GM18505 (cell line): Measurements from ENCODE around the gene GZMM.

Source experiments
- ATAC-seq: cut with Tn5 transposase; IDR thresholded peaks from one replicate; pipeline ENCODE4 v1.9.1; 2021; ENCODE audit not compliant: unreplicated experiment
- POLR2A ChIP-seq: IDR thresholded peaks from 4 replicates; pipeline ENCODE4 v1.6.1; 2011; ENCODE audit warnings: borderline replicate concordance; ENCODE audit not compliant: insufficient read depth, insufficient read length; ENCODE audit errors: extremely low read depth

The GZMM gene

DNA sequence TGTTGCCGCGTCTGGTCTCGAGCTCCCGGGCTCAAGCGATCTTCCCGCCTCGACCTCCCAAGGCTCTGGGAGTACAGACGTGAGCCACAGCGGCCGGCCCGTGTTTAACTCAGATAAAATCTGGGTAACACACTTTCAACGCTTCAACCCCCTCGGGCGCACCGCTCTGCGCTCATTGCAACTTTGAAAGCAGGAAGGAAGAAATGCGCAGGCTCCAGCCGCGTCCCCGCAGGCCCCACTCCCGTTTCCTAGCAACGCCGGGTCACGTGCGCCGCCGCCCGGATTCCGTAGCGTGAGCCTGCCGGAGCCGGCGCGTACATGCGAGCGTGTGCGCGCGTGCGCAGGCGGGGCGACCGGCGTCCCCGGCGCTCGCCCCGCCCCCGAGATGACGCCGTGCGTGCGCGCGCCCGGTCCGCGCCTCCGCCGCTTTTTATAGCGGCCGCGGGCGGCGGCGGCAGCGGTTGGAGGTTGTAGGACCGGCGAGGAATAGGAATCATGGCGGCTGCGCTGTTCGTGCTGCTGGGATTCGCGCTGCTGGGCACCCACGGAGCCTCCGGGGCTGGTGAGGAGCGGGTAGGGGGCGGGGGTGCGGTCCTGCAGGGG, 28.4 kb downstream of the GZMM start, which contains the start of gene BSG:
TSS of gene BSG (plus strand) at position 457 of the 603 bp plus-strand sequence. CDS start at position 496, 39 bp downstream.
- TF ChIP-seq POLR2A = peak; percentile 99
- peak; percentile 66 for ATAC-seq

DNA sequence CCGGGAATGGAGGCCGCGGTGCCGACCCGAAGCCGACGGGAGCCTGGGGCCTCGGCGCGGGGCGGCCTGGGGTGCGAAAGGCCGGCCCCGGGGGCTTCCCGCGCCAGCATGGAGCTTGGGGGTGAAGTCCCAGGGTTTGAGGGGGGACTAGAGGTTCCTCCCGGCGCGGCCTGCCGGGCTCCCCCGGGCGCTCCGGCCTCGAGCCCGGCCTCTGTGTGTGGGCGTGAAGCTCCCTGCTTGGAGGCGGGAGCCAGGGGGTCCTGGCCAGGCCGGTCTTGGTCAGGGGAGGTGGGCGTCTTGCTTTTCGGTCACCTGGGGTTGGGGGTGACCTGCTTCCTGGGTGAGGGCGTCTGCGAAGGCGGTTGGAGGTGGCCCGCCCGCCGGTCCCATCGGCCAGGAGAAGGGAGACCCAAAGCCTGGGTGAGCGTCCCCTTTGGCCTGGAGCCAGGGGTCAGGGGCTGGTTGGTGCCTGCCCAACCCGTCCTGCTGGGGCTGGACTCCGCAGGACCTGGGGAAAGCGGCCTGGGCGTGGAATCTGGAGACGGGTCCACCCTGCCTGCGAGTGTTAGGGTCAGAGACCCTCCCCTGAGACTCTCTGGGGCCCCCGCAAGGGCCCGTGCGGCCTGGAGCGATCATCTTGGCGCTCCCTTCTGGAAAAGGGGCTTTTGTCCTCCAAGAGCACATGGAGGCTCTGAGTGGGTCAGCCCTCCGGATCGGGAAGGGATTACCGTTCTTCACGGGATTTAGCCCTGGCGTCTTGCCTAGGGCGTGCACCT, 29.1 kb downstream of the GZMM start:
- ATAC-seq = no peak
- TF ChIP-seq POLR2A = no peak

DNA sequence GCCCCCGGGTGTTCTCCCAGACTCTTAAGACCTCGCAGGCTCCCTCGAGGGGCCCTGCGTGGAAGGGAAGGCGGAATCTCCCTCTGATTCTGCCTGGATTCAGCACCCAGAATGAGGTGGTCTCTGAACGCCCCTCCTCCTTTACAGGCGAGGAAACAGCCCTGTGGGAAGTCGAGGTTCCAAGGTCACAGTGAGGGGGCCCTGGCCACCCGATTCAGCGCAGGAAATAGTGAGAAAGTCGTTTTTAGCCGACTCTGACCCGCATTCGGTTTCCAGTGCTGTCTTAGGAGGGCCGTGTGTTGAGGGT, 29.6 kb downstream of the GZMM start:
- ATAC-seq = no peak
- no peak for TF ChIP-seq POLR2A

DNA sequence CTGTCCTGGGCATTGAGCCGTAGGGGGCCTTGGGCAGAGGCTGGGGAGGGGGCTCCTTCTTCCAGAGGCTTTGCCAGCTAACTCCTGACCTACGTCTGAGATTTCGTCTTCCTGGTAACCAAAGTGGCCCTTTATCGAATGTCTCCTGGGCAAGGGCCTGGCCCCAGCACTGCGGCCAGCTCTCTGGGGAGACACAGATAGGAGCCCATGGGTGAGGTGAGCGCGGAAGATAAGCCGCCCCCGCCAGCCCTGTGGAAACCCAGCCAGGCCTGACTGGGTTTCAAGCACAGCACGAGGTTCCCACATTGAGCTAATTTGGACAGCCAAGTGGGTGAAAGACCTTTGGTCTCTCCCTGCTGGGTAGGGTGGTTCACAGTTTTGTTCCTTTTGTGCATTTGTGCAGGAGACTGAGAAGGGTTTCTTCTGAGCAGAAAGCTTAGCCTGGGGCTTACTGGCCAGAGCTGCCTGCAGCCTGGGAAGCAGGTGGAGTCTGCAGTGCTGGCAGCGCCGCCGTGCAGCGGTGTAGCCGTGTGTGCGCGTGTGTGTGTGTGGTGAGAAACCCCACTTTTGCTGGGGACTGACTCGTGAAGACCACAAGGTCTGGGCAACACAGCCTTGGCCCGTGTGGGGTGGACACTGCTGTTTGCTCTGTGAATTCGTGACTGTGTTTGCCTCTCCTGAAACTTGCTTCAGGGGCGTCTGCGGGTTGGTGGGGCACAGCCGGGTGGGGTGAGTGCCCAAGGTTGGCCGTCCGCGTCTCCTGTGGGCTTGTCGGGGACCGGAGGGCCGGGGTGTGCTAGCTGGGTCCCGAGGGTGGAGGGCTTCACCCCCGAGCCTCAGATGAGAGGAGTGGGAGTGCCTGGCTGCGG, 31.0 kb downstream of the GZMM start:
- no peak for ATAC-seq
- peak; percentile 21 for TF ChIP-seq POLR2A

DNA sequence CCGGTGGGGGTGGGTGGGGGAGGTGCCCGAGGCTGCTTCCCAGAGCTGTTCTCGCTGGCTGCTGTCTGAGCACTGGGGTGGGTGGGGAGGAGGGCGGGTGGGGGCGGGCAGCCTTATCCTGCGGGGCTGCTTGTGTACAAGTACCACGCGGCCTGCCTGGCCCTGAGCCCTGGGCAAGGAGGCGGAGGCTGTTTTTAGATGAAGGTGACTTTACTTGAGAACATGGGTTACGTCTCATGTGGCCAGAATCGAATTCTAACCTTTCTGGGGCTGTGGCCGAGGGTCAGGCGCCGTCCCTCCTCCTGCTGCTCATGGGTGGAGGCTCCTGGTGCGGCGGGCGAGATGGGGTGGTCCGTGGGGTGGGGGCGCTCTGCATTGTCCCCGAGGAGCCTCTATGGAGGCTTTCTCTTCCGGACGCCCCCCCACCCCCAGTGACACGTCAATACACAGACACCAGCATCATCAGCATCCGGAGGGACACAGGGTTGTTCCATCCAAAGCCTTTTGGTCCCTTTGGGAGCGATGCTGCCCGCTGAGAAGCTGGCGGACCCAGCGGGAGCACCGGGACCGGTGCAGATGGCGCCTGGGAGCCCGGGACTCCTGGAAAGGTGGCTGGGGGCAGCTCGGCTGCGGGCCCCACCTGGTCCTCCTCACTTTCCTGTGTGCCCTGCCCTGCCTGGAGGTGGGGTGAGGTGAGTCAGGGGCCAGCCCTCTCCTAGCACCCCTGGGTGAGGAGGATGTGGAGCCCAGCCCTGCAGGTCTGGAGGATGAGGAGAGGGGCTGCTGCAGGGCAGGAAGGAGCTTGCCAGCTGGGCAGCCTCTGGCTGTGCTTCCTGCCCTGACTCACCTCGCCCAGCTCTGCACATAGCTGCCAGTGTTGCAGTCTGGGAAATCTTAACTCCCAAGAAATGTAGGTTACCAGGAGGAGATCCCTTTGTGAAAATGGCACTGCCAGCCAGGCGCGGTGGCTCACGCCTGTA, 32.0 kb downstream of the GZMM start:
- no peak for ATAC-seq
- TF ChIP-seq POLR2A = no peak

DNA sequence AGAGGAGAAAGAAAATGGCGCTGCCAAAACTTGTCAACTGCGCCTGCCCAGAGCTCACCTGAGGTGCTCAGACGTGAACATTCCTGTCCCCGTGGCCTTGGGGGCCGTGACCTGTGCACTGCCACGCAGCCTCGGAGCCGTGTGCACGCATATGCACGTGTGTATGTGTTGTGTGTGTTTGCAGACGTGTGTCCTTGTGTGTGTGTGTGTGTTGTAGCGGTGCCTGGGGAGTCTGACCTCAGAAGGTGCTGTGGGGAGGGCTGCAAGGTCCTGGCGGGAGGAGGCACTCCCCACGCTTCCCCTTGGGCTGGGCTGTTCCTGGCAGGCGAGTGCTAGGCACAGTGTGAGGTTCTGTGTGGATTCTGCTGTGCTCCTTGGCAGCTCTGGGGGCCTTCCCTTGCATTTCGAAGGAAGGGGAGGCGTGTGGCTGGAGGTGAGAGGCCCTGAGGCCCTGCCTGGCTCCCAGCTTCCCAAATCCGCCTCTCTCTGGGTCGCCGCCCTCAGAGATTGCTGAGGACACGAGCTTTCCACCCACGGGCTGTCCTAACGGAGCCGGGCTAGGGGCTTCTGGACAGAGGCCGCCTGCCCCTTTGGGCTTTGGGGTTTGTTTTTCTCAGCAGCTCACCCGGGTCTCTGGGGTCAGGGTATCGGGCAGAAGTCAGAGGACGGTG, 33.0 kb downstream of the GZMM start:
- no peak for ATAC-seq
- TF ChIP-seq POLR2A = no peak

DNA sequence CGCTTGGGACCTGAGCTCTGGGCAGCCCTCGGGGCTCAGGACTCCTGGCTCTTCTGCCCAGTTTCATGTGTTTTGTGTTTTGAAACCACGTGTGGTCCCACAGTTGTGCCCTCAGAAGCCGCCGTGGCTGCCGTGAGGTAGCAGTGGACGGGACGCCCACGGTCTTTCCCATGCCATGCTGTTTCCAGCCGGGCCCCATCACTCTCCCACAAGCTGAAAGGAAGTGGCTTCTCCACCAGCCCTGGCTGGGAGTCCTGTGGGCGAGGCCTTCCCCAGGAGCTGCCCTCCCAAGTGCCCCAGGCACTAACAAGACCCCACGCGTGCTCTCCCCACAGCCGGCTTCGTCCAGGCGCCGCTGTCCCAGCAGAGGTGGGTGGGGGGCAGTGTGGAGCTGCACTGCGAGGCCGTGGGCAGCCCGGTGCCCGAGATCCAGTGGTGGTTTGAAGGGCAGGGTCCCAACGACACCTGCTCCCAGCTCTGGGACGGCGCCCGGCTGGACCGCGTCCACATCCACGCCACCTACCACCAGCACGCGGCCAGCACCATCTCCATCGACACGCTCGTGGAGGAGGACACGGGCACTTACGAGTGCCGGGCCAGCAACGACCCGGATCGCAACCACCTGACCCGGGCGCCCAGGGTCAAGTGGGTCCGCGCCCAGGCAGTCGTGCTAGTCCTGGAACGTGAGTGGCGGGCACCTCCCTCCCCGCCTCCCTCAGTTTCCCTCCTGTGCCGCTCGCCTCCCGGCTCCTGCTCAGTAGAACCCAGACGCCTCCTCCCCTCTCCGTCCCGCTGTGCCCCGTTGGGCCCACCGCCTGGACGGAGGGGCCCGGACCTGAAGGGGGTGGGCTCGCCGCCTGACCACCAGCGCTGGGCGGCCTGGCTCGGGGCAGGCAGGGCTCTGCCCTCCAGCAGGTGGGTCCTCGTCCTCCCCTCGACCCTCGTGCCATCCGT, 33.9 kb downstream of the GZMM start:
- TF ChIP-seq POLR2A = no peak
- no peak for ATAC-seq

DNA sequence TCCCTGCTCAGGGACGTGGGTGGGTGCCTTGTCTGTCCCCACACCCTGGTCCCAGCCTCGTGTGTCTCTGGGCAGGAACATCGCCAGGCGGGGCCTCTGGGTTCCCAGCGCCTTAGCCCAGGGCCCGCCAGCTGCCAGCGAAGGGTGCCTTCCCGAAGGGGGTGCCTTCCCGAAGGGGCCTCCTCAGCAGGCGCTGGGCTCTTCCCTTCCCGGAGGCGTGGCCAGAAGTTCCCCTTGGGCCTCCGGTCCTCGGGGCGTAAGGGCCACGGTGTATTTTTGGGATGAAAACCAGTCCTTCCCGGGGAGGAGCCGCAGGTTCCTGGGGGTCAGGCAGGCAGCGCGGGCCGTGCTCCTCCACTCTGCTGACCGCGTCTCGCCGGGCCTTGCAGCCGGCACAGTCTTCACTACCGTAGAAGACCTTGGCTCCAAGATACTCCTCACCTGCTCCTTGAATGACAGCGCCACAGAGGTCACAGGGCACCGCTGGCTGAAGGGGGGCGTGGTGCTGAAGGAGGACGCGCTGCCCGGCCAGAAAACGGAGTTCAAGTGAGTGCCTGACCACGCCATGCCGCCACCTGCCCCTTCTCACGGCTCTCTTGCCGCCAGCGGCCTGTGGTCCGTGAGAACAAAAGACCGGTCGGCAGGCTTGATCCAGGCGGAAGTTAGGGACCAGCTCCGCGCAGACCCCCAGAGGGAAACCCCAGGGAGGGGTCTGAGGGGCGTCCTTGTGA, 35.4 kb downstream of the GZMM start:
- no peak for TF ChIP-seq POLR2A

DNA sequence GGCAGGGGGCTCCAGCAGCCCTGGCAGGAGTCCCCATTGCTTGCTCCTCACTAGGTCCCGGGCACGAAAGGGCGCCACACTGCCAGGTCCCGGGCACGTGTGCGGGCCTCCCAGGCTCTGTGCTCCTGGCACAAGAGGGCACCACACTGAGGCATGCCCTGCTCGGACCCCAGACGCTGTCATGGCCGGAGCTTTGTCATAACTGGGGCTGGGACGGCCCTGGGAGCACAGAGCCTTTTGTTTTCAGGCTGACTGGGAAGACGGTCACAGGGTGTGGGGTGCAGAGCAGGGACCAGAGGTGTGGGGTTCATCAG, 35.9 kb downstream of the GZMM start:
- TF ChIP-seq POLR2A = no peak
- ATAC-seq = no peak

More for the DNA sequence above, 35.4 kb downstream of the GZMM start:
- ATAC-seq = no peak

DNA sequence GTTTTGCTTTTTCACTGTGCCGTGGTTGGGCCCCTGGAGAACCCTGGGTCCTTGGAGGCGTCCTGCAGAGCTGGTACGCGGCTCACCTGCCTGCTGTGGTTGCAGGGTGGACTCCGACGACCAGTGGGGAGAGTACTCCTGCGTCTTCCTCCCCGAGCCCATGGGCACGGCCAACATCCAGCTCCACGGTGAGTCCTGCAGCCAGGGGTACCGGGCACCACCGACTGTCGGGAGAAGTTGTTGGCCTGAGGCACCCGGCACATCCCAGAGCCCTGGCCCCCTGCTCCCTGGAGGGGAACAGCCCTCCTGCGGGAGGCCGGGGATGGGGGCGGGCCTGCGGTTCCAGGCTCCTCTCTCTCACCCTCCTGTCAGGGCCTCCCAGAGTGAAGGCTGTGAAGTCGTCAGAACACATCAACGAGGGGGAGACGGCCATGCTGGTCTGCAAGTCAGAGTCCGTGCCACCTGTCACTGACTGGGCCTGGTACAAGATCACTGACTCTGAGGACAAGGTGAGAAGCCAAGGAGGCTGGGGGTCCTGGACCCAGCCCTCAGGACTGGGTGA, 36.5 kb downstream of the GZMM start:
- TF ChIP-seq POLR2A = no peak
- ATAC-seq = no peak
